MM.1S (cell line): ENCODE results near the gene WDR64.

Experiments
- DNase-seq: peaks from one replicate; pipeline ENCODE4 v3.0.0-alpha.2; 2015
- H2AFZ ChIP-seq: fragments of 300-600 bp; sonication (generic); 2 replicates; pipeline ENCODE4 v1.6.0; 2016; ENCODE audit warnings: antibody characterized with exemption, low read length
- H3F3A ChIP-seq: fragments of 300-600 bp; sonication (generic); 2 replicates; pipeline ENCODE4 v1.6.1; 2016; ENCODE audit warnings: mild to moderate bottlenecking, antibody characterized with exemption, low read length, moderate library complexity, mixed read lengths; ENCODE audit not compliant: insufficient read depth
- H3K27ac ChIP-seq: fragments of 300-600 bp; sonication (generic); 2 replicates; pipeline ENCODE4 v1.5.1; 2016; ENCODE audit warnings: mild to moderate bottlenecking, low read length
- H3K27me3 ChIP-seq: fragments of 300-600 bp; sonication (generic); replicated peaks from 2 replicates; pipeline ENCODE4 v1.6.0; 2016; ENCODE audit warnings: low read length; ENCODE audit not compliant: insufficient read depth
- H3K36me3 ChIP-seq: fragments of 300-600 bp; sonication (generic); replicated peaks from 2 replicates; pipeline ENCODE4 v1.6.1; 2016; ENCODE audit warnings: mild to moderate bottlenecking, low read length, mixed read lengths; ENCODE audit not compliant: insufficient read depth
- H3K4me1 ChIP-seq: fragments of 300-600 bp; sonication (generic); 2 replicates; pipeline ENCODE4 v1.6.1; 2016; ENCODE audit warnings: low read length, mixed read lengths
- H3K4me2 ChIP-seq: fragments of 300-600 bp; sonication (generic); 2 replicates; pipeline ENCODE4 v1.6.0; 2016; ENCODE audit warnings: low read depth, low read length
- H3K4me3 ChIP-seq: fragments of 300-600 bp; sonication (generic); 2 replicates; pipeline ENCODE4 v1.5.1; 2016; ENCODE audit warnings: low read length, mixed read lengths
- H3K79me2 ChIP-seq: fragments of 300-600 bp; sonication (generic); 2 replicates; pipeline ENCODE4 v1.6.1; 2016; ENCODE audit warnings: mixed run types, low read length, mixed read lengths
- H3K9ac ChIP-seq: fragments of 300-600 bp; sonication (generic); 2 replicates; pipeline ENCODE4 v1.6.1; 2016; ENCODE audit warnings: low read length, mixed read lengths
- H3K9me2 ChIP-seq: fragments of 300-600 bp; sonication (generic); replicated peaks from 2 replicates; pipeline ENCODE4 v1.6.1; 2016; ENCODE audit warnings: mild to moderate bottlenecking, low read length, mixed read lengths; ENCODE audit not compliant: insufficient read depth
- H3K9me3 ChIP-seq: fragments of 300-600 bp; sonication (generic); replicated peaks from 2 replicates; pipeline ENCODE4 v1.6.1; 2016; ENCODE audit warnings: mild to moderate bottlenecking, low read length, mixed read lengths; ENCODE audit not compliant: insufficient read depth
- H4K20me1 ChIP-seq: fragments of 300-600 bp; sonication (generic); 2 replicates; pipeline ENCODE4 v1.6.1; 2016; ENCODE audit warnings: mild to moderate bottlenecking, low read length, moderate library complexity, mixed read lengths; ENCODE audit not compliant: insufficient read depth
- CTCF ChIP-seq: fragments of 300-600 bp; sonication (generic); IDR thresholded peaks from 2 replicates; pipeline ENCODE4 v1.5.1; 2016; ENCODE audit warnings: antibody characterized with exemption, low read length, mixed read lengths
- EZH2 ChIP-seq: fragments of 300-600 bp; sonication (generic); optimal IDR thresholded peaks from 2 replicates; pipeline ENCODE3; 2017; ENCODE audit warnings: low read depth, mild to moderate bottlenecking, antibody characterized with exemption, low read length, mixed read lengths
- EZH2phosphoT487 ChIP-seq: fragments of 300-600 bp; sonication (generic); IDR thresholded peaks from 2 replicates; pipeline ENCODE4 v1.6.1; 2018; ENCODE audit warnings: antibody characterized with exemption, low read length

The WDR64 gene

GRCh38 chr1:241641773-241642592 lies 10.1 kb upstream of the WDR64 start:
- H3K27ac ChIP-seq: no peak overlapping the region
- no peak overlapping the region for H3K9ac ChIP-seq
- H3F3A ChIP-seq: peaks cover 5% of the 10 kb centered on the region; the same call in 1 of the 2 replicates
- H2AFZ ChIP-seq: no peak overlapping the region
- no peak for TF ChIP-seq EZH2phosphoT487
- no peak for TF ChIP-seq EZH2
- TF ChIP-seq CTCF: no peak
- no peaks in the 10 kb centered on the region for H3K9me2 ChIP-seq
- no peaks in the 10 kb centered on the region for H3K9me3 ChIP-seq
- H4K20me1 ChIP-seq: no peaks in the 10 kb centered on the region
- H3K79me2 ChIP-seq: peaks cover 26% of the 10 kb centered on the region
- H3K4me2 ChIP-seq: no peak overlapping the region
- no peaks in the 10 kb centered on the region for H3K27me3 ChIP-seq
- H3K4me3 ChIP-seq: no peak overlapping the region
- no peak for DNase-seq
- H3K4me1 ChIP-seq: peaks cover 25% of the 10 kb centered on the region
- no peaks in the 10 kb centered on the region for H3K36me3 ChIP-seq

GRCh38 chr1:241642593-241642944 lies 9.5 kb upstream of the WDR64 start:
- H4K20me1 ChIP-seq: no peaks in the 10 kb centered on the region
- H3K4me2 ChIP-seq: no peak overlapping the region
- H2AFZ ChIP-seq: no peak overlapping the region
- no peak for TF ChIP-seq CTCF
- TF ChIP-seq EZH2: no peak
- no peak for TF ChIP-seq EZH2phosphoT487
- peaks cover 19% of the 10 kb centered on the region for H3K4me1 ChIP-seq
- H3K27ac ChIP-seq: no peak overlapping the region
- no peaks in the 10 kb centered on the region for H3K9me2 ChIP-seq
- no peaks in the 10 kb centered on the region for H3K27me3 ChIP-seq
- no peak overlapping the region for H3K9ac ChIP-seq
- DNase-seq: no peak
- peaks cover 20% of the 10 kb centered on the region for H3K79me2 ChIP-seq
- H3K4me3 ChIP-seq: no peak overlapping the region
- H3F3A ChIP-seq: peaks cover 5% of the 10 kb centered on the region; the same call in 1 of the 2 replicates
- H3K9me3 ChIP-seq: no peaks in the 10 kb centered on the region
- no peaks in the 10 kb centered on the region for H3K36me3 ChIP-seq

- Histone ChIP-seq H3K9me3 (no peaks in the 10 kb centered on the region), H3K4me1 (peaks cover 12% of the 10 kb centered on the region), H4K20me1 (no peaks in the 10 kb centered on the region), H3K27ac (no peak overlapping the region), H3F3A (peaks cover 2% of the 10 kb centered on the region; the same call in 1 of the 2 replicates), H3K9me2 (no peaks in the 10 kb centered on the region), H3K27me3 (no peaks in the 10 kb centered on the region), H3K4me3 (no peak overlapping the region), H3K79me2 (peaks cover 3% of the 10 kb centered on the region), H2AFZ (no peak overlapping the region), H3K36me3 (no peaks in the 10 kb centered on the region), H3K9ac (no peak overlapping the region), H3K4me2 (no peak overlapping the region)
- no peak for DNase-seq
- TF ChIP-seq CTCF (no peak), EZH2phosphoT487 (no peak), EZH2 (no peak)
Observed at GRCh38 chr1:241644259-241644658, 7.8 kb upstream of the WDR64 start.
